ENCODE data around the gene EPHX1. TPM values are rescaled to one million over a fixed set of nuclear protein-coding genes. Genes with fewer than 3 reads are reported as not detected.

The EPHX1 gene
- total RNA-seq, 4 donors from 2014 or later: 30.3 to 72.8 (median 53.7) TPM

DNA sequence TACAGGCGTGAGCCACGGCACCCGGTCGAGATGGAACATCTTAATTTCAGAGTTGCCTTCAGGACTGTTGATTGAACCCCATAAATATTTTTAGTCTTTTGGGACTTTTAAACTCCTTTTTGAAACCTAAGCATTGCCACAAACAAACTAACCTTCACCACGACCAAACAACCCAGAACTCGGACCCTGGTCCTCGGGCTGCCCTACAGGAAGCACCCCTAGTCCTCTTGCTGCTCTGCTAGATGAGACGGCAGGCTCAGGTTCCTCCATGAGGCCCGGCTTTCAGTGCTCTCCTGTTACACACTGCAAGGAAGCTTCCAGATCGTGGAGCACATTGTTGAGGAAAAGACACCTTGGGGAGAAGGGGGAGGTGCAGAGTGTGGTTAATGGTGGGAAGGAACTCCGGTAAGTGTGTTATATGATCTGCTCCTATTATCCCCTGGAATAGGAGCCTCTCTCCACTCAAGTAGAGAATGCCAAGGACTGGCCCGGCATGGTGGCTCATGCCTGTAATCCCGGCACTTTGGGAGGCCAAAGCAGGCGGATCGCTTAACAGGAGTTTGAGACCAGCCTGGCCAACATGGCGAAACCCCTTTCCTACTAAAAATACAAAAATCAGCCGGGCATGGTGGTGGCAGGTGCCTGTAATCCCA lies 5.7 kb downstream of the EPHX1 start:
- Histone ChIP-seq H3K4me1 (peaks cover 77% of the 10 kb centered on the region), H3K4me3 (no peak overlapping the region), H3K27me3 (no peaks in the 10 kb centered on the region), H3K27ac (peak overlapping the region; percentile 36), H3K9me3 (no peaks in the 10 kb centered on the region), H3K36me3 (no peaks in the 10 kb centered on the region)
- no peak for DNase-seq (ENCODE audit: low spot score in 2 of 2)
- TF ChIP-seq EP300 (IDR thresholded peaks at IDR 0.05): no peak
- TF ChIP-seq, protein P1, sequence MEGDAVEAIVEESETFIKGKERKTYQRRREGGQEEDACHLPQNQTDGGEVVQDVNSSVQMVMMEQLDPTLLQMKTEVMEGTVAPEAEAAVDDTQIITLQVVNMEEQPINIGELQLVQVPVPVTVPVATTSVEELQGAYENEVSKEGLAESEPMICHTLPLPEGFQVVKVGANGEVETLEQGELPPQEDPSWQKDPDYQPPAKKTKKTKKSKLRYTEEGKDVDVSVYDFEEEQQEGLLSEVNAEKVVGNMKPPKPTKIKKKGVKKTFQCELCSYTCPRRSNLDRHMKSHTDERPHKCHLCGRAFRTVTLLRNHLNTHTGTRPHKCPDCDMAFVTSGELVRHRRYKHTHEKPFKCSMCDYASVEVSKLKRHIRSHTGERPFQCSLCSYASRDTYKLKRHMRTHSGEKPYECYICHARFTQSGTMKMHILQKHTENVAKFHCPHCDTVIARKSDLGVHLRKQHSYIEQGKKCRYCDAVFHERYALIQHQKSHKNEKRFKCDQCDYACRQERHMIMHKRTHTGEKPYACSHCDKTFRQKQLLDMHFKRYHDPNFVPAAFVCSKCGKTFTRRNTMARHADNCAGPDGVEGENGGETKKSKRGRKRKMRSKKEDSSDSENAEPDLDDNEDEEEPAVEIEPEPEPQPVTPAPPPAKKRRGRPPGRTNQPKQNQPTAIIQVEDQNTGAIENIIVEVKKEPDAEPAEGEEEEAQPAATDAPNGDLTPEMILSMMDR (IDR thresholded peaks at IDR 0.05): no peak
- no peak for TF ChIP-seq POLR2A (IDR thresholded peaks at IDR 0.05)
- WGBS: 86% methylated on average over 17 of the region's 17 CpGs

DNA sequence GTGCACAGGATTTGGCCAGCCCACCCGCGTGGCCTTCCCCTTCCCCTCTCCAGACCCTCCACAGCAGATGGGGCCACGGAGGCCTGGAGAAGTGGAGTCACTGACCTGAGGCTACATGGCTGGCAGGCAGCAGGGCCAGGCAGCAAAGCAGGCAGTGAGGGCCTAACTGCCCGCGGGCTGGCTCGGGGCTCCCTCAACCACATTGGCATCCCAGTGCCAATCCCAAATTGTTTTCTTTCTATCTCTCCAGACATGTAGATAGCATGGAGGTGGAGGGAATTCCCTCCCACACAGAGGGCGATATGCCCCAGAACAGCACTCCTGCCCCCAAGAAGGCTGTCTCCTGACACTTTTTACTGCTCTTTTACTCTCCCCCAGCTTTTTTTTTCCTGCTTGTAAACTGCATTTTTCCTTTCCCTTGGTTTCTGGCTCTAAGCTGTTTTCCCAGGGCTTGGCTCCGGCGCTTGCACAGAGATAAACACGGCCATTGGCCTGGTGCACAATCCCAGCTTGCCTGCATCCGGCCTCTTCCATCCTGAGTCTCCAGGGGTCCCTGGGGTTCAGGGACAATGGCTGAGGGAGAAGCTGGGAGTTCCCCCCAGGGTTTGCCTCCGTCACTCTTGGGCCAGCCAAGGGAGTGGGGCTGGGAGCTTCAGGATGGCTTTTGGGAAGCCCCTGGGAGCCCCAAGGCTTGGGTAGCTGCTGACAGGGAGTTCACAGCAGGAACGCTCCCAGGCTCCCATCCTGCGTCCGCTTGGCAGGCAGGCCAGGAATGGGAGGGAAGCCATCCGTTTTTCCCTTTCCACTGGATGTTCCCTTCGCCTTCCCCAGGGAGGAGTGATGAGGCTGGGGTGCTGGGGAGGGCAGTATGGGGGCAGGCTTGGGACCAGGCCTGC lies 7.0 kb downstream of the EPHX1 start:
- no peak for DNase-seq (ENCODE audit: low spot score in 2 of 2)
- Histone ChIP-seq H3K36me3 (no peaks in the 10 kb centered on the region), H3K4me3 (peak overlapping the region; percentile 6), H3K27ac (peak overlapping the region; percentile 85), H3K4me1 (peaks cover 65% of the 10 kb centered on the region), H3K27me3 (no peaks in the 10 kb centered on the region), H3K9me3 (no peaks in the 10 kb centered on the region)
- 56% methylated on average over 15 of the region's 17 CpGs for WGBS
- no peak for TF ChIP-seq EP300 (IDR thresholded peaks at IDR 0.05)

DNA sequence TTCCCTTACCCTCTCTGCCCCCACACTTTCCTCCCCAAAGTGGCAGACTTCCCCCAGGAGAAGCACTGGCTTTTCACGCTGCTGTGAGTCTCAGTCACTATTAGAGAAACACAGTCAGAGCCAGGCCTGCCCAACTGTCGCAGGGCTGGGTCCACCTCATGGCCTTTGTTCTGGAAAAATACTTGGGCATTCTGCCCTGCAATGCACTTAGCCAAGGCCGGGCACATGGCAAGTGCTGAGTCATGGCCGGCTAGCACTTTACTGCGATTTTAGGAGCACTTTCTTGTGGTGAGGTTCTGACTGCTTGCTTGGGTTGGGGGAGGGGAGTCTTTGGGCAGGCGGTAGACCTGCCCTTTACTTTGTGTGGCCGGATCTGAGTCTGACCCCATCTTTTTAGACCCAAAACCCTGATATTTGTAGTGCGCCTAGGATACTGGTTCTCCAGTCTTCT lies 7.7 kb downstream of the EPHX1 start:
- peak in 1 of 2 donors; percentile 88 for DNase-seq (ENCODE audit: low spot score in 2 of 2)
- 20% methylated on average over 8 of the region's 8 CpGs for WGBS

DNA sequence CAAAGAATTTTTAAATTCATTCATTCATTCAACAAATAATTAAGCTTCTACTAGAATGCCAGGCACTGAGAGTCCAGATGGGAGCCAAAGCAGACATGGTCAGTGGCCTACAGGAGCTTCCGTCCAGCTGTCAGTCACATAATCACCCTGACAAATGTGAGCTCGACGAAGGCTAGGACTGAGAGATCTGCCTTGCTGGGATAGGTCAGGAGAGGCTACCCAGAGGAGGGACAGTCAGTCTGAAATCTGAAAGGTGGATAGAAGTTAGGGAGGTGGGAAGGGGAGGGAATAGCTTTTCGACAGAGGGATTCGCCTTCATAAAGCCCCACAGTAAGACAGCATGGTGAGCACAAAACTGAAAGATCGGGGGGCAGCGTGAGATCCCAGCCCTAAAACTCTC lies 8.3 kb downstream of the EPHX1 start:
- no peak for TF ChIP-seq EP300 (IDR thresholded peaks at IDR 0.05)
- no peak for TF ChIP-seq POLR2AphosphoS5 (IDR thresholded peaks at IDR 0.05)
- TF ChIP-seq POLR2A (IDR thresholded peaks at IDR 0.05): no peak
- TF ChIP-seq, protein P1 (IDR thresholded peaks at IDR 0.05): no peak
- no peak overlapping the region for H3K4me3 ChIP-seq
- no peaks in the 10 kb centered on the region for H3K9me3 ChIP-seq
- H3K4me1 ChIP-seq: peaks cover 51% of the 10 kb centered on the region
- no peak for DNase-seq (ENCODE audit: low spot score in 2 of 2)
- peak overlapping the region; percentile 85 for H3K27ac ChIP-seq
- H3K27me3 ChIP-seq: no peaks in the 10 kb centered on the region
- 94% methylated on average over 7 of the region's 7 CpGs for WGBS
- no peaks in the 10 kb centered on the region for H3K36me3 ChIP-seq

More for the DNA sequence above, 7.7 kb downstream of the EPHX1 start:
- H3K27ac ChIP-seq: peak overlapping the region; percentile 85
- H3K4me3 ChIP-seq: no peak overlapping the region
- no peaks in the 10 kb centered on the region for H3K9me3 ChIP-seq
- no peaks in the 10 kb centered on the region for H3K36me3 ChIP-seq
- TF ChIP-seq POLR2A (IDR thresholded peaks at IDR 0.05): no peak
- TF ChIP-seq, protein P1 (IDR thresholded peaks at IDR 0.05): no peak
- peak in 2 of 3 donors; percentile 83 to 91 for TF ChIP-seq POLR2AphosphoS5 (IDR thresholded peaks at IDR 0.05)
- no peak for TF ChIP-seq EP300 (IDR thresholded peaks at IDR 0.05)
- peaks cover 57% of the 10 kb centered on the region for H3K4me1 ChIP-seq
- no peaks in the 10 kb centered on the region for H3K27me3 ChIP-seq

DNA sequence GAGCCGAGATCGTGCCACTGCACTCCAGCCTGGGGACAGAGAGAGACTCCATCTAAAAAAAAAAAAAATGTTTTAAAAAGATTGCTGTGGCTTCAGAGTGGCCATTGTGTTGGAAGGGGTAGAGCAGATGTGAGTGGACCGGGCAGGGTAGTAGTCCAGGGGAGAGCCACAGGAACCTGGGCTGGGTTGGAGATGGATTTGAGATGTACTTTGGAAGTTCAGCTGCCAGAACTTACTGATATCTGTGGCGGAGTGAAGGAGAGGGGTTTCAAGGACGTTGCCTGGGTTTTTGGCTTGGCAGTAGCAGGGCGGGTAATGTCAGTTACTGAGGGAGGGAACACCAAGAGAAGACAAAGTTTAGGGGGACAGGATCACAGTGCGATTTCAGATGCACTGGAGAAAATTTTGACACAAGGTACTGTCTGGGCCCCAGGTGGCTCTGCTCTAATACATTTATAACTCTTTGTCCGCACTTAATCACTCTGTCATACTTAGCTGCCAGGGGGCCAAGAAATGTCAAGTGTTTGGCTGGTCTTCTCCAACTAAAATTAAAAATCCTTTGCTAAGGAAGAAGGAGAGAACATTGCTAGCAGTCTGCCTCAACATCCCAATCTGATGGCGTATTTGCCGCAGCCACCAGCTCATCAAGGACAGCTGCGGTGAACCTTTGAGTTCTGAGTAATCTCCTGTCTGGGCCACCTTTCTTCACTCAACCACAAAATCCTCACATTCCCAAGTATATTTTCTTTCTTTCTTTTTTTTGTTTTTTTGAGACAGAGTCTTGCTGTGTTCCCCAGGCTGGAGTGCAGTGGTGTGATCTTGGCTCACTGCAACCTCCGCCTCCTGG lies 9.6 kb downstream of the EPHX1 start:
- Histone ChIP-seq H3K4me3 (no peak overlapping the region), H3K36me3 (no peaks in the 10 kb centered on the region), H3K27ac (no peak overlapping the region), H3K27me3 (no peaks in the 10 kb centered on the region), H3K9me3 (no peaks in the 10 kb centered on the region), H3K4me1 (peaks cover 40% of the 10 kb centered on the region)
- TF ChIP-seq POLR2A (IDR thresholded peaks at IDR 0.05): no peak
- TF ChIP-seq POLR2AphosphoS5 (IDR thresholded peaks at IDR 0.05): no peak
- TF ChIP-seq, protein P1 (IDR thresholded peaks at IDR 0.05): no peak
- no peak for TF ChIP-seq EP300 (IDR thresholded peaks at IDR 0.05)
- WGBS: 92% methylated on average over 12 of the region's 12 CpGs
- no peak for DNase-seq (ENCODE audit: low spot score in 2 of 2)

Data from suprapubic skin (tissue), 4 donors.